SJCRH30 (cell line): ENCODE results near the gene CHMP4A. TPM values are rescaled to one million over a fixed set of nuclear protein-coding genes. Genes with fewer than 3 reads are reported as not detected.
A peak's percentile ranks its signal among the peaks of the same experiment; 100 is the strongest.
"Not testable (repeated sequence)": the region's sequence is repeated elsewhere in the genome, so short reads cannot be mapped to it uniquely, and the experiment has no call there.

Experiments
- DNase-seq, 2 experiments: peaks; one replicate each; pipeline ENCODE4 v3.0.0-alpha.2; 2015 to 2020
- H3K27ac ChIP-seq: fragments of 250-450 bp; sonication (Bioruptor Pico); 2 replicates; pipeline ENCODE4 v1.5.1; 2020; ENCODE audit warnings: mild to moderate bottlenecking, moderate library complexity
- H3K27me3 ChIP-seq: fragments of 250-450 bp; sonication (Bioruptor Pico); 2 replicates; pipeline ENCODE4 v1.5.1; 2020; ENCODE audit warnings: mild to moderate bottlenecking, moderate library complexity
- H3K36me3 ChIP-seq: fragments of 250-450 bp; sonication (Bioruptor Pico); 2 replicates; pipeline ENCODE4 v1.5.1; 2020; ENCODE audit warnings: mild to moderate bottlenecking, moderate library complexity
- H3K4me1 ChIP-seq: fragments of 250-450 bp; sonication (Bioruptor Pico); 2 replicates; pipeline ENCODE4 v1.5.1; 2020; ENCODE audit warnings: mild to moderate bottlenecking, moderate library complexity
- H3K4me3 ChIP-seq: fragments of 250-450 bp; sonication (Bioruptor Pico); 2 replicates; pipeline ENCODE4 v1.5.1; 2020; ENCODE audit warnings: mild to moderate bottlenecking, moderate library complexity
- H3K9me3 ChIP-seq: fragments of 250-450 bp; sonication (Bioruptor Pico); replicated peaks from 2 replicates; pipeline ENCODE4 v1.5.1; 2020; ENCODE audit warnings: mild to moderate bottlenecking, moderate library complexity
- total RNA-seq: library from RNA; depleted of rRNA; stranded (reverse); fragments of >200 nt; shearing (Covaris generic); gene quantifications from 2 replicates; pipeline ENCODE4 v1.2.3, GENCODE V29; 2014

CHMP4A gene
- total RNA-seq, 1 experiment from 2014 or later, result 21.5 TPM

DNA sequence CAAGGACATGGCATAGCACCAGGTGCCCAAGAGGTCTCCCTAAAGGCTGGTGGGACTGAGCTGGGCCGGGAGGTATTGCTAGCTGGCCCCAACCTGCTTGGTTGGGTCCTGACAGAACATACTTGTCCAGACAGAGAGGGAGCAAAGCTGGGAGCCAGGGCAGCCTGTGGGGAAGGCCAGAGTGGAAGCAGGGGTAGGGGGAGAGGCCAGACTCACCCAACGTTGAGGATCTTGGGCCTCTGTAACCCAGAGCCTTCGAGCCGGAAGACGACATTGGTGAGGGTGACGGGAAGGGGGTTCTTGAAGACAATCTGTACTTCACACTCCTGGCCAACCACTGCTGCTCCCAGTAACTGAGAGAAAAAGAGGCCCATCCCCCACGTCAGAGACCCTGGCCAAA lies 40.6 kb upstream of the CHMP4A start:
- Histone ChIP-seq H3K27ac (no peak overlapping the region), H3K36me3 (no peaks in the 10 kb centered on the region), H3K9me3 (no peaks in the 10 kb centered on the region), H3K4me3 (no peak overlapping the region), H3K27me3 (peaks cover 4% of the 10 kb centered on the region; the same call in 1 of the 2 replicates), H3K4me1 (no peaks in the 10 kb centered on the region)
- no peak for DNase-seq

DNA sequence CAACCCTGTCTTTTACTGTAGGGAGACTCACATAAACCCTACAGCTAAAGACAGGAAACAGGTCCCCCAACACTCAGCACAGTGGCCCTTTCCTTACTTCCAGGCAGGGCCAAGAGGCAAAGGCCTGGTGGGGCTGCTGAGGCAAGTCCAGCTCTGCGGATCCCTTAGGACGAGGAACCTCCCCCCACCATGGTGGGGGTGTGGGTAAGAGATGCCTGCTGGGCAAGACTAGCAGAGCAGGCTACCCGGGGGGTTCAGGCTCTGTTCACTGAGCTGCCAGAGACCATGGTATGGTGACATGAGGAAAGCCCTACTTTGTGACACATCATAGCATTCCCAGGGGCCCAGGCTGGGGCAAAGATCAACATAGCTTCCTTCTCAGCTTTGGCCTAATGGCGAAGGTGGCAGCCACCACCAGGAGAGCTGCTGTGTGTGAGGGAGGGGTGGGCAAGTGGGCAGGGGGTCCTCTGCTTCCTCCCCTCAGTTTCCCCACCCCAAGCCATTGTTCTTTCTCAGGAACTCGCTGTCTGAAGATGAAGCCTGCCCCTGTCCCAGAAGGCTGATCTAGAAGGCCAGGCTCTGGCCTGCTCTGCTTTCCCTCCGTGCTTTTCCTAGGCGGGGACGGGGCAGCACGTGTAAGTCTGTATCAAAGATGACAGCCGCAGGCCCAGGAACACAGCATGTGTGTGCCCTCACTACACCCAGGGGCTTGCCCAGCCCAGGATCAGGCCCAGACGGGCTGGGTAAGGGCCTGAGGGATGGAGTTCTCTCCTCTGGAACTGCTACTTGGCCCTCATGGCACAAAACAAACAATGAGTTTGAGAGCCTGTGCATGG lies 39.2 kb upstream of the CHMP4A start:
- DNase-seq, result no peak
- Histone ChIP-seq H3K36me3 (no peaks in the 10 kb centered on the region), H3K4me3 (no peak overlapping the region), H3K4me1 (no peaks in the 10 kb centered on the region), H3K9me3 (no peaks in the 10 kb centered on the region), H3K27ac (no peak overlapping the region), H3K27me3 (peaks cover 4% of the 10 kb centered on the region; the same call in 1 of the 2 replicates)

DNA sequence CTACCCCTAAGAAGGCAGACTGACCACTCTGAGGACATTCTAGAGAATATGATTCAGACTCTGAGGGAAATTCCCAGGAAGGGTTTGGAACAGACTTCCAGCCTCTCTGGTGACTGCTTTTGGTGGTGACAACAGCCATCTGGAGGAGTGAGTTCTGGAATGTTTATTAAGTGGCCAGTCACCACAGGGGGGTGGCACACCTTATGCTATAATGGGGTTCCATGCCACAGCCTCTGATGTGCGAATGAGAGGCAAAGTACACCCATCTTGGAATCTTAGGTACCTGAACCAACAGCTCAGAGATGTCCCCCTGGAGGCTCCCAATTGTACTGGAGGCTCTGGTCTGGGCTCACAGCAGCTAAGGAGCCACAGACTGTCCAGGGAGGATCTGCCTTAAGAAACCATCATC lies 38.6 kb upstream of the CHMP4A start:
- no peaks in the 10 kb centered on the region for H3K4me1 ChIP-seq
- no peak overlapping the region for H3K4me3 ChIP-seq
- no peak for DNase-seq
- no peaks in the 10 kb centered on the region for H3K9me3 ChIP-seq
- no peak overlapping the region for H3K27ac ChIP-seq
- no peaks in the 10 kb centered on the region for H3K36me3 ChIP-seq
- peaks cover 4% of the 10 kb centered on the region; the same call in 1 of the 2 replicates for H3K27me3 ChIP-seq

DNA sequence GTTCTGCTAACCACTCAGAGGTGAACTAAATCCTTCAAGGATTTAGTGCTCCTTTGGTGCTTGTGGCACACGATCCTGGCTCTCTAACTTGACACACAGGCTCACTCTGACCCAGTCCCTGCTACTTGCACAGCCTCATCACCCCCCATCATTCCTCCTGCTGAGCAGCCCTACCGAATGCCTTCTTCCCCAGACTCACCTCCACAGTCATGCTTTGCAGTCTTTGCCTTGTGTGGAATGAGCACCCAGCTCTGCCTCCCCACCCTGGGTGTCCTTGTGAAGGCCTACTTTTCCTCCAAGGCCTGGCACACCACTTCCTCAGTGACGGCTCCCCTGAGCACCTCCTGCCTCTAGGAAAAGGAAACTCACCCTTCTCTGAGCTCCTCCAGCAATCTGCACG lies 37.1 kb upstream of the CHMP4A start:
- no peaks in the 10 kb centered on the region for H3K4me1 ChIP-seq
- peaks cover 4% of the 10 kb centered on the region; the same call in 1 of the 2 replicates for H3K27me3 ChIP-seq
- DNase-seq, result no peak
- no peaks in the 10 kb centered on the region for H3K9me3 ChIP-seq
- no peak overlapping the region for H3K4me3 ChIP-seq
- no peaks in the 10 kb centered on the region for H3K36me3 ChIP-seq
- H3K27ac ChIP-seq, result no peak overlapping the region

DNA sequence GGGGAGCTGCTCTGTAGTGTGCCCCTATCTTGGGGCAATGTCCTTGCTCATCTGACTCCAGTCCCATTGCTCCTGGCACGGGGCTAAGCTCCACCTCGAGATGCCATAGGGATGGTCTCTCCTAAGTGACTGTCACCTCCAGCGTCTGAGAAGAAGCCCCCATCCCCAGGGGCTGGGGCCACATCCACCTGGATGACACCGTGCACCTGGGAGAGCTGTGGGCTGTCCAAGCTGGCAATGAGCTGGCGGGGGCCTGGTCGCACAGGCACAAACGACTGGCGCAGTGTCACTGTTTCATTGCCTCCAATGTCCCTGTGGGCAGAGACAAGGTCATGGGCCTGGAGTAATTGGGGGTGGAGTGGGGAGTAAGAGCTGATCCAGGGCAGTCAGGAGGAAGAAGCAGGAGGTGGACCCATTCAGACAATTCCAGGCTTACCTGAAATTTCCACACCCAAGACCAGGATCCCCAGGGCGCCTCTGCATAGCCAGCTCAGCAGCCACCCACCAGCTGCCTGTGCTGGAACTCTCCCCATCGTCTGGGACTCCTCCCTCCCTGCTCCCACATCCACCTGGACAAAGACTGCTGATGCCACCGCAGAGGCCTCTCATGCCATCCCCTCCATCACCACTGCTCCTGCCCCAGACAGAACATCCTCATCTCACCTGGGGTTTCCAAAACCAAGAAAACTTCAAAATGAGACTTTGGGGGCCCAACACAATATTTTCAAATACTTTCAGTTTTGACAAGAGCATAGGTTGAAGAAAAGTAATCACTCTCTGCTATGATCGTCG lies 36.1 kb upstream of the CHMP4A start:
- H3K27ac ChIP-seq, result no peak overlapping the region
- H3K36me3 ChIP-seq, result no peaks in the 10 kb centered on the region
- H3K9me3 ChIP-seq, result no peaks in the 10 kb centered on the region
- no peak for DNase-seq
- no peaks in the 10 kb centered on the region for H3K4me1 ChIP-seq
- H3K27me3 ChIP-seq, result peaks cover 4% of the 10 kb centered on the region; the same call in 1 of the 2 replicates
- H3K4me3 ChIP-seq, result no peak overlapping the region

DNA sequence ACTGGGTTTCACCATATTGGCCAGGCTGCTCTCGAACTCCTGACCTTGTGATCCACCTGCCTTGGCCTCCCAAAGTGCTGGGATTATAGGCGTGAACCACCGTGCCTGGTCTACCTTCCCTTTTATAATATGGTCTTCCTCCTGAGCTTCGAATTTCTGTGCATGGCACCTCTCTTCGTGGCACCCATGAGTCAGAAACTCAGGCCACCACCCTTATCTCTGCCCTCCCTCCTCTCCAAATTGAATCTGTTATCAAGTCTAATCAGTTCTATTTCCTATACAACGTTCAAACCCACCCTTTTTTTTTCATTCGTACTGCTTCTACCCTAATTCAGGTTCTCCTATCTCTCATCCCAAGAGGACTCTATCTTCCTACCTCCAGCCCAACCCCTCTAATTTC lies 34.1 kb upstream of the CHMP4A start:
- H3K4me1 ChIP-seq, result no peaks in the 10 kb centered on the region
- no peak for DNase-seq
- no peak overlapping the region for H3K4me3 ChIP-seq
- H3K36me3 ChIP-seq, result no peaks in the 10 kb centered on the region
- peaks cover 4% of the 10 kb centered on the region; the same call in 1 of the 2 replicates for H3K27me3 ChIP-seq
- H3K9me3 ChIP-seq, result no peaks in the 10 kb centered on the region
- no peak overlapping the region for H3K27ac ChIP-seq

DNA sequence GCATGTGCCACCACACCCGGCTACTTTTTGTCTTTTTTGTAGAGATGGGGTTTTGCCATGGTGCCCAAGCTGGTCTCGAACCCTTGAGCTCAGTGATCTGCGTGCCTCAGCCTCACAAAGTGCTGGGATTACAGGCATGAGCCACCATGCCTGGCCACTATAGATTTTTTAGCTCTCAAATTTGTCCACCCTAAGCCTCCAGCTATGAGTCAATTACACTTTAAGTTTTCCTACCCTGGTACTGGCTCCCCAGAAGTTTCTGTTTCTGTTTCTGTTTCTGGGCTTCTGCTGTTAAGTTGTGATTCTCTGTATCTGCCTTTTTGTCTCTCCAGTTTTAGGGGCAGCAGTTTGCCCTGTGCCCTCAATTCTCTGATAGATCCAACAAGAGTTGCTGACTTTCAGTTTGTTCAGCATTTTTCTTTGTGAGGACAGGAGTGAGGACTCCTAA lies 33.5 kb upstream of the CHMP4A start:
- Histone ChIP-seq H3K9me3 (no peaks in the 10 kb centered on the region), H3K27ac (no peak overlapping the region), H3K4me1 (no peaks in the 10 kb centered on the region), H3K27me3 (peaks cover 4% of the 10 kb centered on the region; the same call in 1 of the 2 replicates), H3K36me3 (no peaks in the 10 kb centered on the region), H3K4me3 (no peak overlapping the region)
- DNase-seq, result no peak

DNA sequence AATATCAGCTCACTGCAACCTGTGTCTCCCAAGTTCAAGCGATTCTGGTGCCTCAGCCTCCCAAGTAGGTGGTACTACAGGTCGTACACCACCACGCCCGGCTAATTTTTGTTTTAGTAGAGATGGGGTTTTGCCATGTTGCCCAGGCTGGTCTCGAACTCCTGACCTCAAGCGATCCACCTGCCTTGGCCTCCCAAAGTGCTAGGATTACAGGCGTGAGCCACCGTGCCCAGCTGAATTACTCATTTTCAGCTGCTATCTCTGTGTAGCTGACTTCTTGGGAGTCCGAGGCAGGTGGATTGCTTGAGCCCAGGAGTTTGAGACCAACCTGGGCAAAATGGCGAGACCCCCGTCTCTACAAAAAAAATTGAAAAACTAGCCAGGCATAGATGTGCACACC lies 32.1 kb upstream of the CHMP4A start:
- not testable (repeated sequence) for DNase-seq

DNA sequence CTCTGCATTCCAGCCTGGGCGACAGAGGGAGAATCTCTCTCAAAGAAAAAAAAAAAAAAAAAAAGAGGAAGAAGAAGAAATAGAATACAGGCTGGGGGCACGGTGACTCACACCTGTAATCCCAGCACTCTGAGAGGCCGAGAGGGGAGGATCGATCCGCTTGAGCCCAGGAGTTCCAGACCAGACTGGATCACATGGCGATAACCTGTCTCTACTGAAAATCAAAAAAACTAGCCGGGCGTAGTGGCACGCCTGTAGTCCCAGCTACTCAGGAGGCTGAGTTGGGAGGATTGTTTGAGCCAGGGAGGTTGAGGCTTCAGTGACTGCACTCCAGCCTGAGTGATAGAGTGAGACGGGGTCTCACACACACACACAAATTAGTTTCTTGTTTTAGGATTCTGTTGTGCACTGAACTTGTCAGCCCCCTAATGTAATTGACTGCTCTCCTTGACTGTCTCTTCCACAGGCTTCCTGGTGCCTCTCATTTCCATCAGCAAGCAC lies 30.1 kb upstream of the CHMP4A start:
- Histone ChIP-seq H3K27ac (no peak overlapping the region; the same call in 1 of the 2 replicates), H3K4me3 (peak overlapping the region; percentile 68), H3K9me3 (no peaks in the 10 kb centered on the region), H3K27me3 (no peaks in the 10 kb centered on the region), H3K36me3 (peaks cover 7% of the 10 kb centered on the region; the same call in 1 of the 2 replicates), H3K4me1 (no peaks in the 10 kb centered on the region)
- DNase-seq, result no peak

More for the DNA sequence above, 32.1 kb upstream of the CHMP4A start:
- not testable (repeated sequence) for H3K36me3 ChIP-seq, H3K4me1 ChIP-seq, H3K9me3 ChIP-seq, H3K27me3 ChIP-seq, H3K4me3 ChIP-seq, H3K27ac ChIP-seq

DNA sequence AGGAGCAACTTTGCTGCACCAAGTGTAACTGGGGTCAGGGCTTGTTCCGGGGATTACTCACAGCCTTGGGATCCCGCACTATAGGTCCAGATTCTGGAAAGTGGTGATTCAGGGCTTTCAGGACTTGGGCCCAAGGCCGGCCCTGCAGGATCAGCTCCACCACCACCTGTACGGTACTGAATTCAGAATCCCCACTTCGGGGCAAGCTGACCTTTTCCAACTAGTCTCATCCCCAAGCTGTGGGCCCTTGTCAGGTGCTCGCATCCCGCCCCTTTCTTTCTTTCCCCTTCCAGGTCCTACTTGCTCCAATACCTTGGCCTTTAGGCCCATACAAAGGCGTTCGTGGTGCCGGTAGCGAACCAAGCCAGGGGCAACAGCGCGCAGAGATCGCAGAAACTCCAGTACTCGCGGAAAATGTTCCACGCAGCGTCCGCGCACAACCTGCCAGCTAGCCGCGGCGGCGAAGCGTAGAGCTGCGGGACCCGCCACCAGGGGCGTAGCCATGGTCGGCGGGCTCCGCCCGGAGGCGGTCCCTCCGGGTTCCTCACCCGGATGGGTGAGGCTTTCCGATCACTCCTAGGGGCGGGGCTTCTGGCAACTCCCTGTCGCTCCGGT lies 28.6 kb upstream of the CHMP4A start:
- H3K27me3 ChIP-seq, result no peaks in the 10 kb centered on the region
- H3K4me1 ChIP-seq, result no peaks in the 10 kb centered on the region
- H3K4me3 ChIP-seq, result peak overlapping the region; percentile 68
- DNase-seq, result peak; percentile 96
- peak overlapping the region; percentile 89 for H3K27ac ChIP-seq
- no peaks in the 10 kb centered on the region for H3K9me3 ChIP-seq
- peaks cover 12% of the 10 kb centered on the region for H3K36me3 ChIP-seq

DNA sequence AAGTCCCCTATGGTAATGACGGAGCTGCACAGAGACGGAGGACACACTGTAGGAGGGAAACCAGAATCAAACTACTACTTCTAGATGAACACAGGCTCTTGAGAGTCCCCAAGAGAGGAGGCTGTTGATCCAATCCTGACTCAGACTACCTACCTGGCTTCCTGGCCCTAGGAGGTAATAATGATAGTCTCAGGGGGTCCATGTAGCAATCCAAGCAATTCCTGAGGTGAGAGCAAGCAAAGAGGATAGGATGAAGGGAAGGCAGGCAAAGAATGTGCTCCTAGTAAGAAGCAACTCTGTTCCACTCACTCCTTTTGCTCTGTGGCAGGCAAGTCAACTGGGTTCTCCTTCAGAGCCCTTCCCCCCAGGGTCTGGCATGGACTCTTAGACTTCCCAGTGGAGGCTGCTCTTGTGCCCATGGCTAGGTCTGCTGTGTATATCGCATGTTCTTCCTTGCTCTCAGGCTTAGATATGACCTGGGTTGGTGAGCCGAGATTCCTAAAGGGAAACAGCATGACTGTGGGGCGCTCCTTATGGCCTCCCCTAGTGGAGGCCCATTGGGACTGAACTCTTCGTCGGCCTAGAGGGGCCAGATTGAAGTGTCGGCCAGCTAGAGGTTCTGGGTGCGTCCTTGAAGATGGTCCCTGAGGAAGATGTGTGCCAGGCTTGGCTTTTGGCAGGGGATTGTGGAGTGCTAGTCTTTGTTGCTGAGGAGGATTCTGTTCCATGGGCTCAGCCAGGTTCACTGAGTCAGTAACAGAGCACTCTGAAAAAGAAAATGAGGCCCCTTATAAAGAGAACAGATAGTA lies 27.0 kb upstream of the CHMP4A start:
- no peaks in the 10 kb centered on the region for H3K27me3 ChIP-seq
- no peak overlapping the region for H3K4me3 ChIP-seq
- H3K36me3 ChIP-seq, result peaks cover 24% of the 10 kb centered on the region
- H3K4me1 ChIP-seq, result no peaks in the 10 kb centered on the region
- no peak overlapping the region for H3K27ac ChIP-seq
- H3K9me3 ChIP-seq, result no peaks in the 10 kb centered on the region
- DNase-seq, result no peak

DNA sequence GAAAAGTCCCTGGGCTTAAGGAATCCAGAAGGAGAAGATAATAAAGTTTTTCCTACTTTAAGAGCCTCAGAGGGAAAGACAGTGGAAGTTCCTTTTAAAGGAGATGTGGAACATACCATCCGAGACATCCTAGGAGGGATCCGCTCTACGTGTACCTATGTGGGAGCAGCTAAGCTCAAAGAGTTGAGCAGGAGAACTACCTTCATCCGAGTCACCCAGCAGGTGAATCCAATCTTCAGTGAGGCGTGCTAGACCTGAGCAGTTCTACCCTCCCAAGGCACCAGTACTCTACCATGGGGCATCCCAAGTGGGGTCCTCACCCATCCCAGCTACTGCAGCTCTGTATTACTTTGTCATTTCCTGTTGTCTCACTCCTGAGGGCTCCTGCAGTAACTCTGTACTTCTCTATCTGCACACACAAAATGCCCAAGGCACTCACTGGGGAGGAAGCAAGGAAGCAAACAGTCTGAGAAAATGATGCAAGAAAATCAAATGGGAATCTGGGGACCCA lies 25.3 kb upstream of the CHMP4A start:
- H3K4me1 ChIP-seq, result no peaks in the 10 kb centered on the region; the same call in 1 of the 2 replicates
- H3K27me3 ChIP-seq, result no peaks in the 10 kb centered on the region
- H3K36me3 ChIP-seq, result peaks cover 24% of the 10 kb centered on the region
- DNase-seq, result no peak
- no peak overlapping the region for H3K27ac ChIP-seq
- H3K4me3 ChIP-seq, result no peak overlapping the region
- no peaks in the 10 kb centered on the region for H3K9me3 ChIP-seq

DNA sequence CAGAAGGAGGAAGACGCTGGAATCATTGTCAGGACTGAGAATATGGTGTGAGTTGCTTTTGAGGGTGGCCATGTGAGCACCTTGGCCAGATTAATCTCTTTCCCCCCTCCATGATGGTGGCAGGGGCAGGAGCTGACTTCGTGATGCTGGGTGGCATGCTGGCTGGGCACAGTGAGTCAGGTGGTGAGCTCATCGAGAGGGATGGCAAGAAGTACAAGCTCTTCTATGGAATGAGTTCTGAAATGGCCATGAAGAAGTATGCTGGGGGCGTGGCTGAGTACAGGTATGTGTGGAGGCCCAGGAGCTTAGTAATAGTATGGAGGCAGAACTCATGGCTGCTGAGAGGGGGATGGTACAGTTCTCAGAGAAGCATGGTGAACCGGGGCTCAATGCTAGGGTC lies 24.8 kb upstream of the CHMP4A start:
- no peak overlapping the region for H3K27ac ChIP-seq
- H3K36me3 ChIP-seq, result peaks cover 24% of the 10 kb centered on the region
- peaks cover 3% of the 10 kb centered on the region; the same call in 1 of the 2 replicates for H3K4me1 ChIP-seq
- H3K4me3 ChIP-seq, result no peak overlapping the region
- no peaks in the 10 kb centered on the region for H3K9me3 ChIP-seq
- no peaks in the 10 kb centered on the region for H3K27me3 ChIP-seq
- no peak for DNase-seq

DNA sequence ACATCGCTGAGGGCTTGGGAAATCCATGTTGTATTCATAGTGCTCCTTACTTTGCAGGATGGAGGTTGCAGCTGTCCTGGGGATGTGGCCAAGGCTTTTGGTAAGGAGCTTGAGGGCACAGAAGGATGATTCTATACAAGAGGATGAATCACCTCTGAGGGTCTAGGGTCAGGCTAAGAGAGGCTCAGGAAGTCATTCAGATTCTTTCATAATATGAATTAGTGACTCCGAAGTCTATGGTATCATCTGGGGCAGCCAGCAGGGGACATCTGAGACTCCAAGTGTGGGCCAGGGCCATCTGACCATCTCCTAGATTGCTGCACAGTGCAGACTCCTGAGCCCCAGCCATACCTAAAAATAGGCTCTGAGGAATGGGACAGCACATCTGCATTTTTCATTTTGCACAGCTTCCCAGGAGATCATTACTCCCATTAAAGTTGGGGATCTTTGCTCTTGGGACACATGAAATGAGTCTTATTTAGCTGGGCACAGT lies 24.2 kb upstream of the CHMP4A start:
- Histone ChIP-seq H3K27ac (no peak overlapping the region), H3K4me3 (no peak overlapping the region), H3K36me3 (peaks cover 24% of the 10 kb centered on the region), H3K4me1 (peaks cover 3% of the 10 kb centered on the region; the same call in 1 of the 2 replicates), H3K27me3 (no peaks in the 10 kb centered on the region), H3K9me3 (no peaks in the 10 kb centered on the region)
- DNase-seq, result no peak
